Putamen (tissue), 1 donor: ENCODE measurements around the gene PSMG1.
"Not testable (repeated sequence)": the region's sequence is repeated elsewhere in the genome, so short reads cannot be mapped to it uniquely, and the experiment has no call there.

Experiments used
- DNase-seq: peaks from one replicate; pipeline ENCODE4 v3.0.0-alpha.2; 2016; ENCODE audit warnings: low spot score

Gene PSMG1

DNA sequence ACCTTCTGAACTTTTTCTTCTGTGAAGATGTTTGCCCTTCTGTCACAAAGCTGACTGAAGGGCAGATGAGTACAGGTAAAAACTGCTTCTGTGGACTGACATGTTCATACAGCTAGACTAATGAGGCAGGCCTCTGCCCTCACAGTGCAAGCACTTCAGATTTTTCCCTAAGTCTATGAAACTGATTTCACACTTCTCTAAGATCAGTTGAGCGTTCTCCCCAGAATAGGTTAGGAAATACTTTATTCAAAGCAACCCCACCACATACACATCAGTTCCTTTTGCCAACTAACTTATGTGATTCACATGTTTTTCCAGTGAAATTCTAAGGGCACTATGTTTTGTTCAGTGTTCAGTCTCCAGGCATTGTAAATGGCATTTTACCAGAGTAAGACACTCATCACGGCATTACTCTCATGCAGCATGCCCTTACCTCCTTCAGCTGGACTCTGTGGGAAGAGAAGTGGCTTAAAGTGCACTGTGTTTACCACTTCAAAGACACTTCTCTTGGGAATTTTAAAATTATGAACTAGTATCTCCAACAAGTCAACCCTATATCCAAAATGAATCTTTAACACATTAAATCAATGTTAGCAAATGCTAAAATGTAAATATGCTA, 5.4 kb upstream of the PSMG1 start:
- DNase-seq: no peak

DNA sequence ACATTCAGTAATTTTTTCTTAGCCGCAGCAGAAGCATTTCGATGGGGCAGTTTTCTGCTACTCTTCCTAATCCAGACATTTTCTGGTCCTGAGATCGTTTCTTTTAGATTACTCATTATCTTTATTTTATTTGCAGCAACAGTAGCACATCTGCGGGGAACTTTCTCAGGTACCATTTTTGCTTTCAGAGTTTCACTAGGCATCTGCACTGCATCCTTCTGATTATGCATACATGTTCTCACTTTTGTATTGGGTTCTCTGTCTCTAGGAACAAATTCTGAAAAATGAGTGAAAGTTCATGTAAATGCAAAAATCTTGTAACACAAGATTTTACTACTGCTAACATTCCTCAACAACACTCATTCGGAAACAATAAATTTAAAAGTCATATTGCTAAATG, 3.9 kb upstream of the PSMG1 start:
- no peak for DNase-seq

DNA sequence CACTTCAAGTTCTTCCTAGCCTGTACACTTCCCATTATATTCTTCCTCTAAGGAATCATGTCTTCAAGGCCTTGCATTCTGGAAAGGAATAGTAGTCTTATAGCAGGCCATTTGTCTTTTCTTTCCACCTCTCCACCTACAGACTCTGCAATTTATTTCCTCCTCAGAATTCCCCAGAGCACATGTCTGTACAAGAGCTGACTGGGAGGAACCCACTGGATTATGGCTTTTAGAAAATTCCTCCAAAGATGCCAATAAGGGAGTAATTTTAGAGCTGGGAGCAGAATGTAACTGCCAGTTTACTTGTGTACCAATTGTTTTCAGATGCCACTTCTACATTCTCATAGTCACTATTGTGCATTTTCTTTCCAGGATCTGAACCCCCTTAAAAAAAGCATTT, 3.4 kb upstream of the PSMG1 start:
- no peak for DNase-seq

DNA sequence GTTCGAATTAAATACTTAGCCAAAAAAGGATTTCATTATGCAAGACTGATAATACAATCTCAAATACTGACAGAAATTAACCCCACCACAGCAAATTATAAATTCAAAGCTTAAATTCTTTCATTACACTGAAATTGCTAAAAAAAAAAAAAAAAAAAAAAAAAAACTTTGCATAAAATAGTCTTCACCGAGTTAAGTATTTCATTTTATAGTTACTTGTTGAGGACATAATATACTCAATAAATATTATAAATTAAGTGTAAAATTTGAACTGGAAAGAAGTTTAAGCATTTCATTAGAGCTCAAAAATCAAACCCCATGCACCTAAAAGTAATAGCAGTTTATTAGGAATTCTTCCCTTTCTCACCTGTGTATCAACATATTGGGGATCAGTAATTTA, 1.9 kb upstream of the PSMG1 start:
- no peak for DNase-seq

DNA sequence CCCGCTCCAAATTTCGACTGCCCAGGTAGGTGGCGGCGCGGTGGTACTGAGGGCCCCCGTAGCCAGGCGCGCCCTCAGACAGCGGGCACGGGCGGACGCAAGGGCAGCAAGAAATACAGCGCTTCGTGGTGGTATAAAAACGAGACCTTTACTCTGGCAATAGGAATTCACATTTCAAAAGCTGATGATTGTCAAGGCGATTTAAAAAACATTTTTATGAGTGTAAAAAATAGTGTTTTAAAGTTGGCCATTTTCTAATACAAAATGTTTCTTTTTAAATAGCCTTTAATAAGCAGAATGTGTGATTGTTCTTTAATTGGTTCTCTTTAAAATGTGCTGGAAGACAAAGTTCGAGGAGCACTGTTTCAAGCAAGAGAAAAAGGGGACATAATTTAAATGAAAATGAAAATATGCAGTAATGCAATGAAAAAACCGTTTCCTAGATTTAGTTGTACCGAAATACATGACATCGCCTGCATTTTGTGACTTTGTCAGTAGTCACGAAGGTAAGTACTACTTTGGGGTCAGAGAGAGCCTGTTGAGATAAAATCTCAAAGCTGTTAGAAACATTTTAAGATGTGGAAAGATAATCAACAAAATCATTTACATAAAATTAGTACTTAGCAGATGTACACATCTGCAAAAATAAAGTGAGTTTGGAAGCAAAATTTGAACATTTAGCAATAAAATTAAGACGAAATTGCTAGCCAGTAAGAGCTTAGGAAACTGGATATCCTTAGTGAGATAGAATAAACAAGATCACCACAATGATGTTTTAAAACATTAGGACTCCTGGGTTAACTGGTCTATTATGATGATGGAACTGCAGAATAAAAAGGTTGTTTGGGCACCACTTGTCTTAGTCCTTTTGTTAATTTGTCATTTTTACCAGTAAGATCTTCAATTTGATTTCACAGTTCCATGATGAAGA, 1.1 kb upstream of the PSMG1 start:
- no peak for DNase-seq

DNA sequence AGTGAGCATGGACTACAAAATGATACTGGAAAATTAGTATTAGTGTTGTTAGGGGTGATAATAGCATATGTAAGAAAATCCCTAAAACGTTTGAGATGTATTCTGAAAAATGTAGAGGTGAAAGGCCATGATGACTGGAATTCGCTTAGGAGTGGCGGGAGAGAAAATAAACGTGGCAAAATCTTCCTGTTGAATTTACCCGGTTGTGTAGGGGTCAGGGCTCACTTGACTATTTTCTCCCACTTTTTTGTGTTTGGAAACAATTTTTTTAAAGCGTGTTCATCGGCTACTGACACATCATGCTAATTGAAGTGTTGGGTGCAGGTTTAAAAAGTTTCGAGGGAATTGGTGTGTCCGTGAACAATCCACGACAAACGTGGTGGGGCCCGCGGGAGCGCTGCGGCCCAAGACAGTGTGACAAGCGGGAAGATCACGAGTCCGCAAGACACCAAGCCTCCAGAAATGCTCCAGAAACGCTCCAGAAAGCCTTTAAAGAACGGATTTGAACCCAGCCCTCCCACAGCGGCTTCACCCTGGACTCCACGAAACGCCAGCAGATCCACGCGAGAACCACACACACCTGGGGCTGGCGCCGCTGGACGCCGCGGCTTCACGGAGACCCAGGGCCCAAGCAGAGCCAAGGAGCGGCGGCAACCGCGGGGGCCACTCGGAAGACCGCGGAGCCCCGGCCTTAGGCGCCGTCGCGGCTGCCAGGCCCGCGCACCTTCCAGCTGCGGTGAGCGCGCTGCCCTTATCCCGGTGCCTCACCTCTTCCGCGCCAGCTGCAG, 573 bp downstream of the PSMG1 start:
- peak; percentile 12 for DNase-seq

DNA sequence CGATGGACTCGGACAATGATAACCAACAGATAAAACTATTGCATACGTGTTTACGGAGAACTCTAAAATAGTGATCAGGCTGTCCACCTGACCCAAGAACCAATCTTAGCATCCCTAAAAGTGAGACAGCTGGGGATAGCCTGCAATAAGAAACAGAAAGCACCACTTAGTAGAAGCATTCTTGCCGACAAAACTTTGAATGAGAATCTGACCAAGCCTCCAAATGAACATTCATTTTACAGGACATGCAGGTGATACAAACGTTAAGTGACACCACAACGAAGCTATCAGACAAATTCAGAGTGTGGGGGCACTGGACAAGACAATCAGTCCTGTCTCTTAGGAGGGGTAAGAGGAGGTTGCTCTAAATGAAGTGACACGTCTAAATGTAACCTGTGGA, 1.2 kb downstream of the PSMG1 start:
- no peak for DNase-seq

DNA sequence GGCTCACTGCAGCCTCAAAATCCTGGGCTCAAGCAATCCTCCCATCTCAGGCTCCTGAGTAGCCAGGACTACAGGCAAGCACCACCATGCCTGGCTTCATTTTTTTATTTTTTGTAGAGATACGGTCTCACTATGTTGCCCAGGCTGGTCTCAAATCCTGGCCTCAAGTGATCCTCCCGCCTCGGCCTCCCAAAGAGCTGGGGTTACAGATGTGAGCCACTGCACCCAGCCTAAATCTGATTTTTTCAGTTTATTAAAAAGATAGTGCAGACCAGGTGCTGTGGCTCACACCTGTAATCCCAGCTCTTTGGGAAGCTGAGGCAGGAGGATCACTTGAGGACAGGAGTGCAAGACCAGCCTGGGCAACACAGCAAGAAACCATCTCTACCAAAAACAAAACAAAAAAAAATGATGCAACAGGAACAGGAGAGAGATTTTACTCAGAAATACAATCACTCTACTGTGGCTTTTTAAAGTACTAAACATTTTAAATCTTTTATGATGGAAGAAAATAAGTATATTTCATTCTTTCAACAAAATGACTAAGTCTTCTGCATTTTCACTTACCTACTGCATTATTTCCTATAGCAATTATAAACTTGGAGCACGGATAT, 1.9 kb downstream of the PSMG1 start:
- no peak for DNase-seq

DNA sequence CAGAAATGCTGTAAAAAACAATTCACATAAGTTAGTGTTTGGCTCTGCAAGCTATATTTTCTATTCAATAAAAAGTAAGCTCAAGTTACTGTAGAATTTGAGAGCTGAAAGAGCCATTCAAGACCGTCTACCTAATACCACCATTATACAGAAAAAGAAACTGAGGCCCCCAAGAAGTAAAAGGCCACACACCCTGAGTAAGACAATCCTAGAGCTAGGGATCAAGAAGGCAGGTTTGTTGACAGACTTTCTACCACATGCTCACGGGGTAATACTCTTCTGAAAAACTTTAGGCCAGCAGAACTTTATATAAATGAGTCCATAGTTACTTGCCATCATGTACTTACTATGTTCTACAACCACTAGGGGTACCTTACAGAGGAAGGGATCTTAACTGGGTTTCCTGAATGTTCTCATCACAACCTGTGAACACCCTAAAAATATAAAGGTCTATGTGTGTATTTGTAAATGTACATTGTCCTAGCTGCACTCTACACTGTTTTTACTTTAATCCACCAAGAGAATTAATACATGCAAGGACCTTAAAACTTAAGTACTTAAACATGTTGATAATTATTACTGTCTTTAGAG, 2.7 kb downstream of the PSMG1 start:
- no peak for DNase-seq

DNA sequence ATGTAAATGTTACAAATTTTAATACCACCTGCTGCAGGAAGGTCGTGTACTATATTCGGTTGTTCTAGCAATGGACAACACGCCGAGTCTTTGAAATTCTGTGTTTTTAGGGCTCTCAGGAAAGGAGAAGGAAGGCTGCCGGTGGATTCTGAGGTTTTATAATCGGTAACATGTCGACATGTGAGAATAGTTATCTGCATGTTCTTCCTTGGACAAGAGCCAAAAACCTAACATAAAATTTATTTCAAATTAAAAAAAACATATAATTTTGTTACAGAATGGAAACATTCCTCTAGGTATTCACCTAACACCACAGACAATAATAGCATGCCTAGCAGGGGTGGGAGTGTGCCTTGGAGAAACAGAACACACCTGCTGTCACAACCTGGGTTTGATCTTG, 4.8 kb downstream of the PSMG1 start:
- DNase-seq: no peak

DNA sequence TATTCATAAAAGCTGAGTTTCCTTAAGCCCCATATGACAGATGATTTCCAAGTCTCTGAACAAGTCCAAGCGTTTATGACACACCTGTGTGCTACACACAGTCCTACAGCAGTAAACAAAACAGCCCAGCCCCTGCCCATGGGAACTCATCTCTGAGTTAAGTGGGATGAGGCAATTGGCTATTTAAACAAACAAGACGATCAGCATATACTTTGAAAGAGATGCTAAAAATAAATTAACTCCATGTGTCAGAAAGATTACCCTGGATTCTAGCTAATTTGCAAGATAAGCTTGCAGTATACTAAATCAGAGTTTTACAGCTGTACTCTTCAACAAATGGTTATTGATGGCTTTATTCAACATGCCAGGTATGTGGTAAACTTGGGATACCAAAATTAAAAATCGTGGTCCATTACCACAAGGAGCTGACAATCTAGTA, 7.0 kb downstream of the PSMG1 start:
- DNase-seq: no peak

DNA sequence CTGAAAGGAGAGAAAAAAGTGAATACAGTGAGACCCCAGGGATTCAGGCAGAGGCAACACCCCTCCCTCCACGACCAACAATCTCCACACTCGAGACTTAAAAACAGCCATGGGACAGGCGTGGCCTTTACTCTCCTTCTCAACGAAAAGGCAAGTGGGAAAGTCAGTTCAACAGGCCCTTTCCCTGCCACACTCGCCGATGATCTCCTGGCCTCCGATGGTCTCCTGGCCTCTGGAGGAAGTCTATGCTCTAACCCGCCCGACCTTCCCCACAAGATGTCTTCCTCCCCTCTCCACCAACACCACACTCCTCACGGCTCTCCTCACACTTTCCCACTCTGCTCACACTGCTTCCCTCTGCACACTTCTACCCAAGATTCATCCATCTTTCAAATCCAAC, 7.6 kb downstream of the PSMG1 start:
- DNase-seq: no peak

DNA sequence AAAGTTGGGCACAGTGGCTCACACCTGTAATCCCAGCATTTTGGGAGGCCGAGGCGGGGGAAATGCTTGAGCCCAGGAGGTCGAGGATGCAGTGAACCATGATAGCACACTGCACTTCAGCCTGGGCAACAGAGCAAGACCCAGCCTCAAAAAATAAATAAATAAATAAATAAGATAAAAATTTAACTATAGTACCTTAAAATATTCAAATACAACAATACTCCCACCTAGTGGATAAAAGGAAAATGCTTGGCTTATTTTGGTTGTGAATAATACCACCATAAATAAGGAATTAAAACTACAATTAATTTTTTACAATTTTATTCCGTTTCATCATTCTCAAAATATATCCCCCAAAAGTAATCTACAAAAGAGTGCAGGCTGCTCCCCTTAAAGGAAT, 8.1 kb downstream of the PSMG1 start:
- no peak for DNase-seq

DNA sequence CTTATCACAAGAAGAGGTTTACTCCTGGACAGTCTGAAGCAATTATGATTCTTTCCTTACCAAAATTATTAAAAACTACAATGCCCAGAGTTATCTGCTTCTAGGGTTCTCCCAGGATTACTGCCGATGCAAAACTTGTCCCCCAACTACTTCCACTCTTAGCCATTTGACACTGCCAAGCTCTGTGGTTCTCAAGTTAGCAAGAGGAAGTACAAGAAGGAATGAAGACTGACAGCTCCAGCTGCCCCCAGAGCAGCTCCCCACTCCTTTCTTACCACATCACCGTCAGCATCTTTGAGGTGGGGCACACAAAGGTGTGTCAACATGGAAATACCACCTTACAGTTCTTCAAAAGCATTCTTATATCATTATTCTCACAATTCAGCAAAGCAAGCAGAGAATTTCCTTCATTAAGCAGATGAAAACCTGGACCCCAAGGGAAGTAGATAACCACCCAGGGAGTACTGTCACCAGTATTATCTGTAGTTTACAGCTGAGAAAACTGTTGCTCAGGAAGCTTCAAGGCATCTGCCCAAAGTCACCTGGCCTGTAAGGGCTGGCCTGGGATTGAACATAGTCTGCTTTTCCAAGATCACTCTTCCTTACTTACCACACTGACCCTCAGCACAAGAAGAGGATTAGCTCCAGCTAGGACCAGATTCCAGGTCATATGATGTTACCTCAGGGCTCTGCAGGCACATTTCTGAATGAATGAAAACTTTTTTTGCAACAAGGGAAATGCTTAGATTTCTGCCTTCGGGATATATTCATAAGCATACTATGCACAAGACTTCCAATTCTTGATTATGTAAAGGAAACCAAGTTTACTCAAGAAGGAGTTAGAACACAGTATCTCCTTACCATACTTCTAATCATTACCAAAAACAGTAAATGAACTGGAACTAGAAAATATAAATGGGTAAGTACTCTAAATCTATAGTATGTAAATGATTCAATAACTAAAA, 9.3 kb downstream of the PSMG1 start:
- DNase-seq: no peak

DNA sequence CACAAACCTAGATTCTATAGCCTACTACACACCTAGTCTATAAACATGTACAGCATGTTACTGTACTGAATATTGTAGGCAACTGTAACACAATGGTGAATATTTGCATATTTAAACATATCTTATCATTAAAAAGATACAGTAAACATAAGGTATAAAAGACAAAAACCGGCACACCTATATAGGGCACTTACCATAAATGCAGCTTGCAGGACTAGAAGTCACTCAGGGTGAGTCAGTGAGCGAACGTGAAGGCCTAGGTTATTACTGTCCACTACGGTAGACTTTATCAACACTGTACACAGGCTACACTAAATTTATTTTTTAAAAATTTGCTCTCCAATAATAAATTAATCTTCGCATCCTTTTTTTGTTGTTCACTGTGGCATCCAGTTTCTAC, 13.3 kb downstream of the PSMG1 start:
- DNase-seq: no peak

DNA sequence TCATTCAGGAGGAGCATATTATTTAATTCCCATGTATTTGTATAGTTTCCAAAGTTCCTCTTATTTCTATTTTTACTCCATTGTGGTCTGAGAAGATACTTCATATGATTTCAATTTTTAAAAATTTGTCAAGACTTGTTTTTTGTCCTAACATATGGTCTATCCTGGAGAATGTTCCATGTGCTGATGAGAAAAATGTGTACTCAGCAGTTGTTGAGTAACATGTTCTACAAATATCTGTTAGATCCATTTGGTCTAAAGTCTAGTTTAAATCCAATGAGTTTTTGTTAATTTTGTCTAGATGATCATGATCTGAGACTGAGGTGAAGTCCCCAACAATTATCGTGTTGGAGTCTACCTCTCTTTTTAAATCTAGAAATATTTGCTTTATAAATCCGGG, 14.5 kb downstream of the PSMG1 start:
- DNase-seq: no peak

DNA sequence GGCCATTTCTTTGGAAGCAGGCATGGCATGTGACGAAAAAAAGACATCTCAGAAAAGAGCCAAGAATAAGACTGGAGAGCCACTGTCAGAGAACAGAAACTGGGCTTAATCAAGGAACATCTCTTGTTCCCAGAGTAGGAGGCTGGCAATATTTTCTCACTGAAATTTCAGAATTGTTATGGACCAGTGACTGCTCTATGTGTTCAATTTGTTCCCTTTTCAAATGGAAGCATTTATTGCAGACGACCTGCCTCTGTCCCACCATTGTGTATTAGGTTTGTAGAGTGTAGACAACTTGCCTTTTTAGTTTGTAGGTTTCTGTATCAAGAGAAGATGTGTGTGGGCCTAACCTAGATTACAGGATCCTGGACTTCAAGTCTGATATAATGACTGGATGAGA, 18.7 kb downstream of the PSMG1 start:
- no peak for DNase-seq

DNA sequence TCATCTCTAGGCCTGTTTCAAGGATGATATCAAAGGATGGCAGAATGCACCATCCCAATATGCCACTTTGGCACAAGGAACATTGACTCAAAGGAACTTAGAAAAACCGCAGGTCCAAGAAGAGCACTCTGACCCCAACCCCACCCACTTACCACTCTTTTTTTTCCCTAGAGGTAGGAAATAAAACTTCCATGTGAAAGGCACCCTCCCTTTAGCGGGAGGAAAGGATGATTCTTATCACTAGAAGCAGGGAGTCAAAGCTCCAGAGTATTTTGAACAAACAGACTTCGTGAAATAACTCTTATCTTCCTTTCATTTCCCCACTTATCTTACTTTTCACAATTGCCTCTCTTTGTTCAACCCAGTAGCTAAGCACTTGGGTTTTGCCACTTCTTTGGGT, 22.2 kb downstream of the PSMG1 start:
- no peak for DNase-seq

DNA sequence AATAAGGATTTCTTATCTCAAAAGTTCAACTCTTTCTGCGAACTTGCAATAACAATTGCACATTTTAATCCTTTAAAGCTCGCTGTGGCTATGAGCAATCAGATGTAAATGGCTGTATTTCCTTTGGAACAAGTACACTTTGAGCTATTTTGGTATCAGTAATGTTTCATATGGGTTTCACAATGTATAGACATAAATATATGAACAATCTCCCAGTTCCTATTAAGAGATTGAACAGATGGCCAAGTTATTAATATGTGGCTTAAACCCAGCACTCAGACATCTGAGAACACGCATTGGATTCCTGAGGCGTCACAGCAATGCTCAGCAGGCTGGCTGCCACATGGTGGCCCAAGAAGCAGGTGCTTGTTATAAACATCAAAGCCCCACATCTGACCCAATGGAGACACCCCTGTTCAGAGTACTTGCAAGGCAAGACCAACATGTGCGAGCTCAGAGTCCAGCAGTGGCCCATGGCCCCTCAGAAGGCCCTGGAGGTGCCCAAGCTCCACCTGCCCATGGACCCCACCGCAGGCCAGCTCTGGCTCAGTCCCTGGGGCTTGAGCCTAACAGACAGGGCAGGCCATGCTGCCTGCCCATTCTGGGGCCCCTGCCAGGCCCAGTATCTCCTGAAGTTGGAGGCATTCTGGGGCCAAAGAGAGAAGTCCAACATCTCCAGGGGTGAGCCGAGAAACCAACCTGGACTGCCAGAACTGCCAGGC, 23.7 kb downstream of the PSMG1 start:
- DNase-seq: no peak

DNA sequence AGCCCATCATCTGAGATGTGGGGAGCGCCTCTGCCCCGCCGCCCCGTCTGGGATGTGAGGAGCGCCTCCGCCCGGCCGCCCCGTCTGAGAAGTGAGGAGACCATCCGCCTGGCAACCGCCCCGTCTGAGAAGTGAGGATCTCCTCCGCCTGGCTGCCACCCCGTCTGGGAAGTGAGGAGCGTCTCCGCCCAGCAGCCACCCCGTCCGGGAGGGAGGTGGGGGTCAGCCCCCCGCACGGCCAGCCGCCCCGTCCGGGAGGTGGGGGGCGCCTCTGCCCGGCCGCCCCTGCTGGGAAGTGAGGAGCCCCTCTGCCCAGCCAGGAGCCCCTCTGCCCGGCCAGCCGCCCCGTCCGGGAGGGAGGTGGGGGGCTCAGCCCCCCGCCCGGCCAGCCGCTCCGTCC, 26.0 kb downstream of the PSMG1 start:
- DNase-seq: not testable (repeated sequence)
